Right lobe of liver (tissue), 4 donors: ENCODE data around the gene IER5.

ENCODE experiments used
- POLR2A ChIP-seq: fragments of 450-650 bp; IDR thresholded peaks from one replicate; pipeline ENCODE4 v1.6.1; 2017; ENCODE audit warnings: antibody characterized with exemption, mild to moderate bottlenecking
- TF ChIP-seq, protein P1 (sequence below), 4 donors: fragments of 200-600 bp in 3 of 4; fragments of 450-650 bp in 1 of 4; IDR thresholded peaks; one replicate each; pipeline versions ENCODE4 v1.5.1 to v1.8.0; 2016 to 2022; ENCODE audit warnings: antibody characterized with exemption in 4 of 4, mild to moderate bottlenecking in 2 of 4
- donor health status: DM: no; HTN: no; CAD: no.
- donor health status: DM: no; HTN: no; CAD: no.
- donor health status: DM: no; HTN: yes; CAD: no.

DNA sequence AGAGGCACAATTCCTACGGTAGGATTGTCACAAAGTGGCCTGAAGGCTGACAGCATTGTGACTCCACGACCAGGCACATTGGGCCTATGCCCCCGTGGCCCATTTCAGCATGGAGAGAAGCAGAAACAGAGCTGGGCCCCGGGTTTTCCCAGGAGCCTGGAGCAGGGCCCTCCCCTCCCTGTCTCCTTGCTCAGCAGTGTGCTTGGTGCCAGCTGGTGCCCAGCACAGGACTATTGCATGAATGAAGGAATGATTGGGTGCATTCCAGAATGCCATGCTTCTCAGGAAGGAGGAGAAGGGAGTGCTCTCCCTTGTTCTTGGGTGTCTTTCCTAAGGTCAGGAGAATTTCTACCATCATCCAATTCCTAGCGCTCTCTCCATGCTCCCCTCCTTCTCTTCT is 33.7 kb downstream of the IER5 start:
- no peak for TF ChIP-seq POLR2A
- TF ChIP-seq, protein P1, sequence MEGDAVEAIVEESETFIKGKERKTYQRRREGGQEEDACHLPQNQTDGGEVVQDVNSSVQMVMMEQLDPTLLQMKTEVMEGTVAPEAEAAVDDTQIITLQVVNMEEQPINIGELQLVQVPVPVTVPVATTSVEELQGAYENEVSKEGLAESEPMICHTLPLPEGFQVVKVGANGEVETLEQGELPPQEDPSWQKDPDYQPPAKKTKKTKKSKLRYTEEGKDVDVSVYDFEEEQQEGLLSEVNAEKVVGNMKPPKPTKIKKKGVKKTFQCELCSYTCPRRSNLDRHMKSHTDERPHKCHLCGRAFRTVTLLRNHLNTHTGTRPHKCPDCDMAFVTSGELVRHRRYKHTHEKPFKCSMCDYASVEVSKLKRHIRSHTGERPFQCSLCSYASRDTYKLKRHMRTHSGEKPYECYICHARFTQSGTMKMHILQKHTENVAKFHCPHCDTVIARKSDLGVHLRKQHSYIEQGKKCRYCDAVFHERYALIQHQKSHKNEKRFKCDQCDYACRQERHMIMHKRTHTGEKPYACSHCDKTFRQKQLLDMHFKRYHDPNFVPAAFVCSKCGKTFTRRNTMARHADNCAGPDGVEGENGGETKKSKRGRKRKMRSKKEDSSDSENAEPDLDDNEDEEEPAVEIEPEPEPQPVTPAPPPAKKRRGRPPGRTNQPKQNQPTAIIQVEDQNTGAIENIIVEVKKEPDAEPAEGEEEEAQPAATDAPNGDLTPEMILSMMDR (IDR thresholded peaks at IDR 0.05), result no peak
